22Rv1 (cell line): ENCODE data around the gene TGM2.

Source experiments
- ZFX ChIP-seq: fragments of 450-650 bp; IDR thresholded peaks from 2 replicates; pipeline ENCODE4 v1.6.1; 2017; ENCODE audit warnings: antibody characterized with exemption, borderline replicate concordance
- TF ChIP-seq, protein P1 (sequence below): fragments of 450-650 bp; IDR thresholded peaks from 2 replicates; pipeline ENCODE4 v1.5.1; 2017; ENCODE audit warnings: mild to moderate bottlenecking

DNA sequence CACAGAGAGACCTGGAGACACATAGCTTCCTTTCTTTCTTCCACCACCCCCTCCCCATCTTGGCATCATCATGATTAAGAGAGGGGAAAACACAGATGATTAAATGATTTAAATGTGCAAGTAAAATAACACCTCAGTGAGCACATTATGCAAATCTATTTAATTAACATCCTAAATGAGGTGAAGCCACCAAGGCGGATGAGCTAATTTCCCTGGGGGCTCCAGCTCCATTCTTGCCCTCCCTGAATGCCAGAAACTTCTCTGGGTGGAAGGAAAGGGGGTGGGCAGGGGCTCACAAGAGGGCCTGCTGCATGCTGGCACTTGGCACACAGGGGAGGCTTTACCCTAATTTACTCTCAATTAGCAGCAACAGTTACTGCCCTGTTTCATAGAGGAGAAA is 32.5 kb upstream of the TGM2 start:
- TF ChIP-seq, protein P1, sequence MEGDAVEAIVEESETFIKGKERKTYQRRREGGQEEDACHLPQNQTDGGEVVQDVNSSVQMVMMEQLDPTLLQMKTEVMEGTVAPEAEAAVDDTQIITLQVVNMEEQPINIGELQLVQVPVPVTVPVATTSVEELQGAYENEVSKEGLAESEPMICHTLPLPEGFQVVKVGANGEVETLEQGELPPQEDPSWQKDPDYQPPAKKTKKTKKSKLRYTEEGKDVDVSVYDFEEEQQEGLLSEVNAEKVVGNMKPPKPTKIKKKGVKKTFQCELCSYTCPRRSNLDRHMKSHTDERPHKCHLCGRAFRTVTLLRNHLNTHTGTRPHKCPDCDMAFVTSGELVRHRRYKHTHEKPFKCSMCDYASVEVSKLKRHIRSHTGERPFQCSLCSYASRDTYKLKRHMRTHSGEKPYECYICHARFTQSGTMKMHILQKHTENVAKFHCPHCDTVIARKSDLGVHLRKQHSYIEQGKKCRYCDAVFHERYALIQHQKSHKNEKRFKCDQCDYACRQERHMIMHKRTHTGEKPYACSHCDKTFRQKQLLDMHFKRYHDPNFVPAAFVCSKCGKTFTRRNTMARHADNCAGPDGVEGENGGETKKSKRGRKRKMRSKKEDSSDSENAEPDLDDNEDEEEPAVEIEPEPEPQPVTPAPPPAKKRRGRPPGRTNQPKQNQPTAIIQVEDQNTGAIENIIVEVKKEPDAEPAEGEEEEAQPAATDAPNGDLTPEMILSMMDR = no peak
- no peak for TF ChIP-seq ZFX
